H1 (cell line): Measurements from ENCODE around the gene HABP2. TPM values are rescaled to one million over a fixed set of nuclear protein-coding genes. Genes with fewer than 3 reads are reported as not detected.

Source experiments
- CTCF ChIA-PET: fragments of 300-600 bp; sonication (Branson Sonifier 250); formaldehyde crosslinking; loops from one replicate; lab custom pipeline; 2021; ENCODE audit not compliant: partially characterized antibody; lab: Charles Lee
- POLR2A ChIA-PET: fragments of 300-600 bp; sonication (Branson Sonifier 250); formaldehyde crosslinking; loops from one replicate; lab custom pipeline; 2021; ENCODE audit warnings: inconsistent platforms; ENCODE audit not compliant: partially characterized antibody; lab: Charles Lee
- DNase-seq, 2 experiments: peaks; one replicate each; pipeline versions ENCODE4 v3.0.0 to v3.0.0-alpha.2; 2010 to 2022; ENCODE audit warnings: low spot score in 2 of 2, low read depth in 1 of 2, mixed read lengths in 1 of 2
- FAIRE-seq: peaks from 2 replicates; lab custom pipeline; 2011; peaks lifted over from hg19 to GRCh38; lab: Jason Lieb, UNC
- H2AFZ ChIP-seq: 2 replicates; pipeline ENCODE4 v1.8.1; 2012; ENCODE audit warnings: low read length, inconsistent platforms
- H2AK5ac ChIP-seq: 2 replicates; pipeline ENCODE4 v1.6.1; 2013; ENCODE audit warnings: low read depth, low read length
- H2BK120ac ChIP-seq: replicated peaks from 2 replicates; pipeline ENCODE3; 2013; ENCODE audit warnings: low read depth, low read length, inconsistent platforms
- H2BK12ac ChIP-seq: 2 replicates; pipeline ENCODE4 v1.6.1; 2013; ENCODE audit warnings: low read depth, low read length
- H2BK15ac ChIP-seq: 2 replicates; pipeline ENCODE4 v1.6.1; 2013; ENCODE audit warnings: low read length
- H2BK20ac ChIP-seq: 2 replicates; pipeline ENCODE4 v1.6.1; 2013; ENCODE audit warnings: low read length
- H2BK5ac ChIP-seq: 2 replicates; pipeline ENCODE4 v1.6.1; 2013; ENCODE audit warnings: low read depth, low read length
- H3K14ac ChIP-seq: 2 replicates; pipeline ENCODE4 v1.6.1; 2013; ENCODE audit warnings: inconsistent platforms; ENCODE audit not compliant: insufficient read length
- H3K18ac ChIP-seq: 2 replicates; pipeline ENCODE4 v1.6.1; 2013; ENCODE audit warnings: low read length; ENCODE audit errors: extremely low read depth
- H3K23ac ChIP-seq: 2 replicates; pipeline ENCODE4 v1.6.1; 2013; ENCODE audit warnings: inconsistent platforms; ENCODE audit not compliant: insufficient read length
- H3K23me2 ChIP-seq: 2 replicates; pipeline ENCODE4 v1.6.1; 2013; ENCODE audit warnings: low read depth, low read length
- H3K27ac ChIP-seq: 2 replicates; pipeline ENCODE4 v1.6.1; 2011; ENCODE audit warnings: low read depth, low read length, inconsistent platforms
- H3K27me3 ChIP-seq, 4 experiments: replicated peaks in 1 of 4; 1 replicate in 1 of 4; 2 replicates in 3 of 4; pipeline versions ENCODE4 v1.6.1 to v1.8.1; 2011 to 2013; ENCODE audit warnings: low read length in 3 of 4, mild to moderate bottlenecking in 3 of 4, inconsistent platforms in 2 of 4, mixed read lengths in 2 of 4, moderate library complexity in 1 of 4; ENCODE audit not compliant: control insufficient read depth in 3 of 4, insufficient read depth in 3 of 4; ENCODE audit errors: extremely low read depth in 1 of 4
- H3K36me3 ChIP-seq, 4 experiments: 2 replicates each; pipeline versions ENCODE4 v1.6.1 to v1.8.1; 2011 to 2013; ENCODE audit warnings: mild to moderate bottlenecking in 4 of 4, low read length in 3 of 4, moderate library complexity in 2 of 4, control low read depth in 1 of 4, inconsistent platforms in 1 of 4; ENCODE audit not compliant: insufficient read depth in 4 of 4, control insufficient read depth in 2 of 4
- H3K4ac ChIP-seq: replicated peaks from 2 replicates; pipeline ENCODE3; 2013; ENCODE audit warnings: low read length, low read depth, mixed read lengths, inconsistent platforms; ENCODE audit not compliant: insufficient read length
- H3K4me1 ChIP-seq, 4 experiments: replicated peaks in 1 of 4; 1 replicate in 1 of 4; 2 replicates in 3 of 4; pipeline versions ENCODE4 v1.6.1 to v1.8.1; 2011 to 2013; ENCODE audit warnings: low read length in 3 of 4, inconsistent platforms in 2 of 4, mixed read lengths in 1 of 4; ENCODE audit not compliant: insufficient read depth in 4 of 4, control insufficient read depth in 3 of 4
- H3K4me2 ChIP-seq, 2 experiments: 2 replicates each; pipeline versions ENCODE4 v1.6.1 to v1.8.1; 2011 to 2013; ENCODE audit warnings: low read depth in 2 of 2, low read length in 2 of 2, control low read depth in 1 of 2, inconsistent platforms in 1 of 2, mild to moderate bottlenecking in 1 of 2; ENCODE audit not compliant: insufficient read depth in 1 of 2
- H3K4me3 ChIP-seq, 4 experiments: fragments of 200-600, 300-600 bp in 1 of 4; sonication (generic), shearing (Covaris generic), sonication (Bioruptor Twin) in 1 of 4; 2 replicates each; pipeline versions ENCODE4 v1.5.1 to v1.8.1; 2011 to 2016; ENCODE audit warnings: low read length in 4 of 4, low read depth in 3 of 4, control low read depth in 2 of 4, inconsistent platforms in 2 of 4, mild to moderate bottlenecking in 2 of 4, mixed read lengths in 1 of 4, moderate library complexity in 1 of 4; ENCODE audit not compliant: insufficient read depth in 2 of 4; ENCODE audit errors: extremely low read depth in 1 of 4
- H3K56ac ChIP-seq: replicated peaks from 2 replicates; pipeline ENCODE3; 2013; ENCODE audit warnings: low read depth, mild to moderate bottlenecking, mixed read lengths, low read length, inconsistent platforms; ENCODE audit not compliant: insufficient read length
- H3K79me1 ChIP-seq: 2 replicates; pipeline ENCODE4 v1.6.1; 2013; ENCODE audit warnings: low read depth, low read length, control low read depth
- H3K79me2 ChIP-seq, 2 experiments: 2 replicates each; pipeline versions ENCODE4 v1.6.1 to v1.8.1; 2012 to 2013; ENCODE audit warnings: low read length in 2 of 2, mild to moderate bottlenecking in 2 of 2, inconsistent platforms in 1 of 2; ENCODE audit not compliant: insufficient read depth in 2 of 2, control insufficient read depth in 1 of 2
- H3K9ac ChIP-seq, 4 experiments: replicated peaks in 1 of 4; 1 replicate in 1 of 4; 2 replicates in 3 of 4; pipeline versions ENCODE4 v1.6.1 to v1.8.1; 2011 to 2013; ENCODE audit warnings: low read depth in 3 of 4, low read length in 3 of 4, control low read depth in 2 of 4, mild to moderate bottlenecking in 2 of 4, moderate library complexity in 2 of 4, inconsistent platforms in 1 of 4; ENCODE audit errors: extremely low read depth in 1 of 4
- H3K9me3 ChIP-seq, 2 experiments: 2 replicates each; pipeline versions ENCODE4 v1.6.1 to v1.8.1; 2012 to 2013; ENCODE audit warnings: mild to moderate bottlenecking in 2 of 2, moderate library complexity in 2 of 2, control low read depth in 1 of 2, inconsistent platforms in 1 of 2, low read depth in 1 of 2, low read length in 1 of 2, mixed read lengths in 1 of 2; ENCODE audit not compliant: insufficient read depth in 2 of 2
- H4K20me1 ChIP-seq, 2 experiments: replicated peaks in 1 of 2; 2 replicates each; pipeline versions ENCODE3 to v1.8.1; 2011 to 2013; ENCODE audit warnings: inconsistent platforms in 2 of 2, low read length in 2 of 2, mild to moderate bottlenecking in 1 of 2; ENCODE audit not compliant: insufficient read depth in 2 of 2, control insufficient read depth in 1 of 2
- H4K5ac ChIP-seq: 2 replicates; pipeline ENCODE4 v1.6.1; 2013; ENCODE audit warnings: low read length, low read depth, mixed read lengths, inconsistent platforms; ENCODE audit not compliant: insufficient read length
- H4K8ac ChIP-seq: 2 replicates; pipeline ENCODE4 v1.8.0; 2013; ENCODE audit warnings: mild to moderate bottlenecking, moderate library complexity, low read length, inconsistent platforms; ENCODE audit not compliant: insufficient read depth; ENCODE audit errors: extremely low read depth
- H4K91ac ChIP-seq: replicated peaks from 2 replicates; pipeline ENCODE3; 2013; ENCODE audit warnings: low read length, mixed read lengths, inconsistent platforms; ENCODE audit not compliant: insufficient read length
- RAD21 ChIP-seq, 2 experiments: IDR thresholded peaks in 1 of 2; conservative IDR thresholded peaks in 1 of 2; 2 replicates each; pipeline ENCODE4 v1.6.1; 2011; ENCODE audit warnings: low read depth in 2 of 2, low read length in 2 of 2, improper control_type of control experiment in 1 of 2, inconsistent platforms in 1 of 2, mild to moderate bottlenecking in 1 of 2, moderate library complexity in 1 of 2
- SP1 ChIP-seq: IDR thresholded peaks from 2 replicates; pipeline ENCODE4 v1.6.1; 2011; ENCODE audit warnings: low read depth, low read length
- SP2 ChIP-seq: IDR thresholded peaks from 2 replicates; pipeline ENCODE4 v1.6.1; 2012; ENCODE audit warnings: mild to moderate bottlenecking, low read length, inconsistent platforms
- SUZ12 ChIP-seq: fragments of 200-600 bp; sonication (generic); IDR thresholded peaks from 2 replicates; pipeline ENCODE4 v1.6.1; 2012; ENCODE audit warnings: mild to moderate bottlenecking, inconsistent platforms, low read length, moderate library complexity, mixed read lengths
- TBP ChIP-seq: IDR thresholded peaks from 2 replicates; pipeline ENCODE4 v1.6.1; 2011; ENCODE audit warnings: low read depth, low read length, improper control_type of control experiment
- WGBS, 2 experiments: shearing (Covaris generic) in 1 of 2; methylation state at CpG; one replicate each; pipeline versions ENCODE4 v1.1.6 to v1.1.7; 2013 to 2015; ENCODE audit warnings: low lambda C conversion rate in 2 of 2, mixed read lengths in 2 of 2, inconsistent platforms in 1 of 2, low coverage in 1 of 2, missing lambda C conversion rate in 1 of 2; ENCODE audit not compliant: insufficient replicate concordance in 2 of 2, insufficient coverage in 1 of 2, insufficient read length in 1 of 2; ENCODE audit errors: extremely low coverage in 1 of 2, missing lambda C conversion rate in 1 of 2; 5-methylcytosine and 5-hydroxymethylcytosine counted together
- polyA plus RNA-seq, 7 experiments: library from polyadenylated mRNA; depleted of rRNA in 3 of 7; stranded (reverse) in 5 of 7; unstranded in 2 of 7; fragments of >200 nt in 5 of 7; fragments of 200-250 nt in 2 of 7; gene quantifications; 1 replicate in 5 of 7; 2 replicates in 1 of 7; 4 replicates in 1 of 7; pipeline versions ENCODE4 v1.2.1 to v1.2.3, GENCODE V29; 2011 to 2013; ENCODE audit warnings: missing spikeins in 2 of 7, mixed read lengths in 2 of 7
- total RNA-seq: library from RNA; stranded (reverse); fragmentation: NEBNext Ultra II Directional; extraction: Animal tissue kit (Norgen Biotek cat#: 25700); gene quantifications from 2 replicates; pipeline ENCODE4 v1.2.1, GENCODE V29; 2021
- TF ChIP-seq, protein P1 (sequence below): IDR thresholded peaks from 2 replicates; pipeline ENCODE4 v1.6.1; 2012; ENCODE audit warnings: low read length, inconsistent platforms

Gene HABP2
- total and polyA plus RNA-seq, 2 of the 8 experiments (the other 6 are each of a cell fraction or from before 2014, with no cell fraction given) = not detected

DNA sequence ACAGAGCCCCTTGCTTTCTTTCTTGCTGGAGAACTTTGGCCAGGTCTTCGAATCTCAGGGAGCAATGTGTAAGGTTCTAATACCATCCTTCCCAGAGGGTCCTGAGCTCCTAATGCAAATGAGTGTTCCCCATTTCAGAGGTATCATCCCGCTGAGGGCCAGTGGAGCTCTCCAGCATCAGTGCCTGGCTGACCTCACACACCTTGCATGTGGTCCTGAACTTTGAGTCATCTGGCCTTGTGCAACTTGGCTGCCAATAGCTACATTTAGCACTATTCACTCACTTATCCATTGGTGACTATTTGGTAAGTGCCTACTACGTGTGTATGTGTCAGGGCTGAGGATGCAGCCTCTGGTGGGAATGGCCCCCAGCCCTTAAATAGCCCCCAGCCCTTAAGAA lies 48.4 kb upstream of the HABP2 start:
- Histone ChIP-seq H3K23me2 (no peaks in the 10 kb centered on the region; the same call in 1 of the 2 replicates), H4K91ac (no peak overlapping the region), H3K9ac (no peak overlapping the region), H3K14ac (no peak overlapping the region), H2BK20ac (no peak overlapping the region), H3K23ac (no peak overlapping the region), H3K9me3 (no peaks in the 10 kb centered on the region), H3K4me2 (no peak overlapping the region), H2BK15ac (no peak overlapping the region), H2AK5ac (no peak overlapping the region), H3K4ac (no peak overlapping the region), H2BK12ac (no peak overlapping the region), H3K79me1 (no peaks in the 10 kb centered on the region), H3K18ac (no peak overlapping the region), H3K4me1 (no peaks in the 10 kb centered on the region), H3K56ac (no peak overlapping the region), H2AFZ (no peak overlapping the region), H4K20me1 (no peaks in the 10 kb centered on the region), H3K27ac (no peak overlapping the region), H2BK5ac (no peak overlapping the region), H3K79me2 (no peaks in the 10 kb centered on the region), H3K36me3 (no peaks in the 10 kb centered on the region), H4K8ac (no peak overlapping the region), H2BK120ac (no peak overlapping the region), H3K4me3 (no peak overlapping the region), H4K5ac (no peak overlapping the region), H3K27me3 (peaks cover 0 to 1% (median 0%) of the 10 kb centered on the region in 4 experiments; a peak in 1 of 7 replicates)
- no peak for FAIRE-seq
- no peak for DNase-seq
- 89% methylated on average over 3 of the region's 3 CpGs; no CpG with 5 or more reads in 1 of the 2 experiments for WGBS, 2 experiments
- CTCF ChIA-PET = interaction anchor here (0.9 to 4.5 kb wide), 6 partner anchors 8 to 203 kb away, joined by 3 to 23 read pairs (median 4); no protein-coding TSS in a partner anchor
- POLR2A ChIA-PET = no interaction called here
- no peak for TF ChIP-seq RAD21 (IDR thresholded peaks at IDR 0.05 in 1 of 2, conservative IDR thresholded peaks at IDR 0.05 in 1 of 2; ENCODE audit: low read depth in 2 of 2, low read length in 2 of 2)
- TF ChIP-seq SUZ12 = no peak
- TF ChIP-seq, protein P1, sequence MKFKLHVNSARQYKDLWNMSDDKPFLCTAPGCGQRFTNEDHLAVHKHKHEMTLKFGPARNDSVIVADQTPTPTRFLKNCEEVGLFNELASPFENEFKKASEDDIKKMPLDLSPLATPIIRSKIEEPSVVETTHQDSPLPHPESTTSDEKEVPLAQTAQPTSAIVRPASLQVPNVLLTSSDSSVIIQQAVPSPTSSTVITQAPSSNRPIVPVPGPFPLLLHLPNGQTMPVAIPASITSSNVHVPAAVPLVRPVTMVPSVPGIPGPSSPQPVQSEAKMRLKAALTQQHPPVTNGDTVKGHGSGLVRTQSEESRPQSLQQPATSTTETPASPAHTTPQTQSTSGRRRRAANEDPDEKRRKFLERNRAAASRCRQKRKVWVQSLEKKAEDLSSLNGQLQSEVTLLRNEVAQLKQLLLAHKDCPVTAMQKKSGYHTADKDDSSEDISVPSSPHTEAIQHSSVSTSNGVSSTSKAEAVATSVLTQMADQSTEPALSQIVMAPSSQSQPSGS = no peak
- TF ChIP-seq SP2 = no peak
- no peak for TF ChIP-seq SP1
- TF ChIP-seq TBP = no peak
